SK-N-SH (cell line): ENCODE results near the gene KRTAP5-3. TPM values are rescaled to one million over a fixed set of nuclear protein-coding genes. Genes with fewer than 3 reads are reported as not detected.

ENCODE experiments used
- CTCF ChIA-PET: fragments of 300-600, 350-600 bp; formaldehyde crosslinking; extraction: SDS; loops from one replicate; lab custom pipeline; 2021; lab: Yijun Ruan, JAX
- POLR2A ChIA-PET: fragments of 350-600 bp; sonication (Branson Sonifier 250); formaldehyde crosslinking; extraction: SDS; loops from one replicate; lab custom pipeline; 2020; ENCODE audit warnings: antibody characterized with exemption, inconsistent platforms; lab: Yijun Ruan, JAX
- DNase-seq: peaks from one replicate; pipeline ENCODE4 v3.0.0; 2012
- H2AFZ ChIP-seq: fragments of 200-600 bp; sonication (generic); 2 replicates; pipeline ENCODE4 v1.8.1; 2016; ENCODE audit warnings: antibody characterized with exemption, mild to moderate bottlenecking, low read depth
- H3F3A ChIP-seq: fragments of 200-600 bp; sonication (generic); replicated peaks from 2 replicates; pipeline ENCODE3; 2016; ENCODE audit warnings: antibody characterized with exemption, mild to moderate bottlenecking; ENCODE audit not compliant: insufficient read depth
- H3K27ac ChIP-seq, 2 experiments: fragments of 200-500 bp in 1 of 2; fragments of 200-600 bp in 1 of 2; sonication (Bioruptor generic) in 1 of 2; sonication (generic), shearing (Covaris generic) in 1 of 2; 2 replicates each; pipeline versions ENCODE4 v1.5.1 to v1.6.1; 2014 to 2016; ENCODE audit warnings: low read depth in 2 of 2, inconsistent platforms in 1 of 2, low read length in 1 of 2, mild to moderate bottlenecking in 1 of 2, mixed read lengths in 1 of 2
- H3K27me3 ChIP-seq: fragments of 200-600 bp; sonication (generic), shearing (Covaris generic); 2 replicates; pipeline ENCODE4 v1.6.1; 2016; ENCODE audit warnings: mixed run types; ENCODE audit not compliant: insufficient read depth
- H3K36me3 ChIP-seq, 2 experiments: fragments of 200-500 bp in 1 of 2; fragments of 200-600 bp in 1 of 2; sonication (Bioruptor generic) in 1 of 2; sonication (generic) in 1 of 2; replicated peaks in 1 of 2; 2 replicates each; pipeline versions ENCODE3 to v1.5.1; 2014 to 2016; ENCODE audit warnings: low read length in 1 of 2, mild to moderate bottlenecking in 1 of 2; ENCODE audit not compliant: insufficient read depth in 2 of 2, control insufficient read depth in 1 of 2
- H3K4me1 ChIP-seq, 2 experiments: fragments of 200-500 bp in 1 of 2; fragments of 200-600 bp in 1 of 2; sonication (Bioruptor generic) in 1 of 2; sonication (generic), shearing (Covaris generic) in 1 of 2; 2 replicates each; pipeline versions ENCODE4 v1.5.1 to v1.6.1; 2014 to 2016; ENCODE audit warnings: low read depth in 1 of 2, low read length in 1 of 2, mixed run types in 1 of 2; ENCODE audit not compliant: insufficient read depth in 2 of 2, control insufficient read depth in 1 of 2
- H3K4me2 ChIP-seq: fragments of 200-600 bp; sonication (generic), shearing (Covaris generic); 2 replicates; pipeline ENCODE4 v1.6.1; 2017; ENCODE audit warnings: mixed run types
- H3K4me3 ChIP-seq, 2 experiments: fragments of 200-500 bp in 1 of 2; fragments of 200-600 bp in 1 of 2; sonication (Bioruptor generic) in 1 of 2; sonication (generic), shearing (Covaris generic) in 1 of 2; 2 replicates each; pipeline versions ENCODE4 v1.5.1 to v1.8.1; 2014 to 2016; ENCODE audit warnings: low read depth in 2 of 2, inconsistent platforms in 1 of 2, low read length in 1 of 2, mild to moderate bottlenecking in 1 of 2, mixed read lengths in 1 of 2, moderate library complexity in 1 of 2
- H3K79me2 ChIP-seq: fragments of 200-600 bp; sonication (generic); 2 replicates; pipeline ENCODE4 v1.8.1; 2017; ENCODE audit warnings: mild to moderate bottlenecking; ENCODE audit not compliant: insufficient read depth
- H3K9ac ChIP-seq: fragments of 200-600 bp; sonication (generic); 2 replicates; pipeline ENCODE4 v1.6.1; 2017; ENCODE audit warnings: mixed run types
- H3K9me2 ChIP-seq: fragments of 200-600 bp; sonication (generic); 2 replicates; pipeline ENCODE4 v1.6.1; 2017; ENCODE audit warnings: mixed run types
- H3K9me3 ChIP-seq: fragments of 200-600 bp; sonication (generic); 2 replicates; pipeline ENCODE4 v1.6.1; 2017; ENCODE audit warnings: mixed run types, mild to moderate bottlenecking, moderate library complexity
- H4K20me1 ChIP-seq: fragments of 200-600 bp; sonication (generic); 2 replicates; pipeline ENCODE4 v1.6.1; 2017; ENCODE audit warnings: mild to moderate bottlenecking, mixed run types; ENCODE audit not compliant: insufficient read depth
- ELF1 ChIP-seq: IDR thresholded peaks from 2 replicates; pipeline ENCODE4 v1.4.0; 2012
- EZH2phosphoT487 ChIP-seq: fragments of 200-600 bp; sonication (generic); IDR thresholded peaks from 2 replicates; pipeline ENCODE4 v1.6.1; 2017; ENCODE audit warnings: low read depth, mixed run types, mild to moderate bottlenecking, antibody characterized with exemption, moderate library complexity, borderline replicate concordance
- IRF3 ChIP-seq: fragments of 150-350 bp; IDR thresholded peaks from 2 replicates; pipeline ENCODE4 v1.6.1; 2016; ENCODE audit warnings: mild to moderate bottlenecking, low read depth, low read length
- JUND ChIP-seq: IDR thresholded peaks from 2 replicates; pipeline ENCODE4 v1.4.0; 2012
- MXI1 ChIP-seq: IDR thresholded peaks from 2 replicates; pipeline ENCODE4 v1.6.1; 2012; ENCODE audit warnings: mild to moderate bottlenecking, low read depth, low read length, improper control_type of control experiment
- PBX3 ChIP-seq: IDR thresholded peaks from 2 replicates; pipeline ENCODE4; 2012
- RCOR1 ChIP-seq: fragments of 150-350 bp; IDR thresholded peaks from 2 replicates; pipeline ENCODE4 v1.6.1; 2017; ENCODE audit warnings: antibody characterized with exemption, low read length
- REST ChIP-seq: IDR thresholded peaks from 2 replicates; pipeline ENCODE4 v1.6.1; 2012; ENCODE audit warnings: mild to moderate bottlenecking, low read depth, low read length, moderate library complexity
- RFX5 ChIP-seq: IDR thresholded peaks from 2 replicates; pipeline ENCODE4 v1.6.1; 2012; ENCODE audit warnings: mild to moderate bottlenecking, improper control_type of control experiment, low read length
- WGBS: methylation state at CpG from one replicate; pipeline ENCODE4 v1.1.6; 2017; ENCODE audit warnings: low lambda C conversion rate; 5-methylcytosine and 5-hydroxymethylcytosine counted together
- polyA plus RNA-seq, 3 experiments: library from polyadenylated mRNA; depleted of rRNA; stranded (reverse); fragments of >200 nt; gene quantifications; 2 replicates each; pipeline ENCODE4 v1.2.3, GENCODE V29; 2012
- TF ChIP-seq, protein P1 (sequence below): fragments of 150-350 bp; IDR thresholded peaks from 2 replicates; pipeline ENCODE4 v1.6.1; 2017; ENCODE audit warnings: antibody characterized with exemption, low read length, low read depth, borderline replicate concordance

KRTAP5-3 gene
- polyA plus RNA-seq, 1 of the 3 experiments (the other 2 are of a cell fraction): not detected

GRCh38 chr11:1638344-1638743, 30.1 kb upstream of the KRTAP5-3 start:
- Histone ChIP-seq H4K20me1 (no peaks in the 10 kb centered on the region), H3K79me2 (no peaks in the 10 kb centered on the region), H3K27ac (peak overlapping the region in 1 of 2 experiments; percentile 76; a peak in 1 of 4 replicates), H3K27me3 (no peaks in the 10 kb centered on the region; the same call in 1 of the 2 replicates), H3K4me1 (peaks cover 0 to 25% of the 10 kb centered on the region in 2 experiments; a peak in 1 of 4 replicates), H3K9me2 (no peaks in the 10 kb centered on the region), H3K4me3 (no peak overlapping the region), H3K9ac (no peak overlapping the region), H3K9me3 (no peaks in the 10 kb centered on the region), H3K36me3 (no peaks in the 10 kb centered on the region), H3K4me2 (no peak overlapping the region), H3F3A (no peaks in the 10 kb centered on the region), H2AFZ (no peak overlapping the region)
- 38% methylated on average over 8 of the region's 8 CpGs for WGBS
- no peak for TF ChIP-seq IRF3
- TF ChIP-seq MXI1: no peak
- no peak for TF ChIP-seq EZH2phosphoT487
- TF ChIP-seq RCOR1: no peak
- TF ChIP-seq REST: no peak
- no peak for TF ChIP-seq PBX3
- no peak for TF ChIP-seq JUND
- no peak for TF ChIP-seq RFX5
- TF ChIP-seq ELF1: no peak
- TF ChIP-seq, protein P1, sequence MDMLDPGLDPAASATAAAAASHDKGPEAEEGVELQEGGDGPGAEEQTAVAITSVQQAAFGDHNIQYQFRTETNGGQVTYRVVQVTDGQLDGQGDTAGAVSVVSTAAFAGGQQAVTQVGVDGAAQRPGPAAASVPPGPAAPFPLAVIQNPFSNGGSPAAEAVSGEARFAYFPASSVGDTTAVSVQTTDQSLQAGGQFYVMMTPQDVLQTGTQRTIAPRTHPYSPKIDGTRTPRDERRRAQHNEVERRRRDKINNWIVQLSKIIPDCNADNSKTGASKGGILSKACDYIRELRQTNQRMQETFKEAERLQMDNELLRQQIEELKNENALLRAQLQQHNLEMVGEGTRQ: no peak
- DNase-seq: no peak
- ChIA-PET POLR2A (no interaction called here), CTCF (interaction anchor here (1.3 to 9.8 kb wide), 10 partner anchors 7 to 511 kb away, joined by 3 to 143 read pairs (median 30); partner anchors contain the start of genes KRTAP5-5 and SYT8)
